Gastroesophageal sphincter (tissue), 3 donors: Measurements from ENCODE around the gene FNBP1.

ENCODE experiments used
- CTCF ChIP-seq, 4 experiments: fragments of 200-600 bp in 2 of 4; fragments of 450-650 bp in 2 of 4; sonication (generic) in 1 of 4; IDR thresholded peaks; one replicate each; pipeline ENCODE4 v1.5.1; 2017 to 2019; ENCODE audit warnings: antibody characterized with exemption in 4 of 4, mild to moderate bottlenecking in 2 of 4, moderate library complexity in 2 of 4
- EP300 ChIP-seq: sonication (generic); formaldehyde crosslinking; IDR thresholded peaks from one replicate; pipeline ENCODE4 v1.6.1; 2017; ENCODE audit warnings: antibody characterized with exemption, mild to moderate bottlenecking
- POLR2A ChIP-seq, 2 donors: fragments of 450-650 bp; IDR thresholded peaks; one replicate each; pipeline ENCODE4 v1.6.1; 2017; ENCODE audit warnings: antibody characterized with exemption in 2 of 2, mild to moderate bottlenecking in 2 of 2, moderate library complexity in 1 of 2
- POLR2AphosphoS5 ChIP-seq: sonication (generic); formaldehyde crosslinking; IDR thresholded peaks from one replicate; pipeline ENCODE4 v1.6.1; 2017; ENCODE audit warnings: antibody characterized with exemption

DNA sequence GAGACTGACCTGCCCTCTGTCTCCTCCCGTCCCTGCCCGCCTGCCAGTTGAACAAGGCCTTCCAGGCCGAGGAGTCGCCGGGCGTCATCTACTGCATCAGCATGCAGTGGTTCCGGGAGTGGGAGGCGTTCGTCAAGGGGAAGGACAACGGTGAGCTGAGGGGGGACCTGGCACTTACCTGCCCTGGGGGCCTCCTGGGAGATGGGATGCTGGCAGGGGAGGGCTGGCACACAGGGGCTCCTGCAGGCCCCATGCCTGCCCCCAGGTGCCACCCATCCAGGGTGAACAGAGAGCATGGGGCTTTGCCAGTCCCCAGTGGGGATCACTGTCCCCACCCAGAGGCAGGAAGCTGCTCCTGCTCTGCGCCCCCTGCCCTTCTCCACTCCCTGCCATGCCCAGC is 164.7 kb downstream of the FNBP1 start:
- no peak for TF ChIP-seq POLR2A (IDR thresholded peaks at IDR 0.05)
- no peak for TF ChIP-seq EP300
- no peak for TF ChIP-seq CTCF (IDR thresholded peaks at IDR 0.05)
- no peak for TF ChIP-seq POLR2AphosphoS5
